ENCODE data around the gene MICAL2.

DNA sequence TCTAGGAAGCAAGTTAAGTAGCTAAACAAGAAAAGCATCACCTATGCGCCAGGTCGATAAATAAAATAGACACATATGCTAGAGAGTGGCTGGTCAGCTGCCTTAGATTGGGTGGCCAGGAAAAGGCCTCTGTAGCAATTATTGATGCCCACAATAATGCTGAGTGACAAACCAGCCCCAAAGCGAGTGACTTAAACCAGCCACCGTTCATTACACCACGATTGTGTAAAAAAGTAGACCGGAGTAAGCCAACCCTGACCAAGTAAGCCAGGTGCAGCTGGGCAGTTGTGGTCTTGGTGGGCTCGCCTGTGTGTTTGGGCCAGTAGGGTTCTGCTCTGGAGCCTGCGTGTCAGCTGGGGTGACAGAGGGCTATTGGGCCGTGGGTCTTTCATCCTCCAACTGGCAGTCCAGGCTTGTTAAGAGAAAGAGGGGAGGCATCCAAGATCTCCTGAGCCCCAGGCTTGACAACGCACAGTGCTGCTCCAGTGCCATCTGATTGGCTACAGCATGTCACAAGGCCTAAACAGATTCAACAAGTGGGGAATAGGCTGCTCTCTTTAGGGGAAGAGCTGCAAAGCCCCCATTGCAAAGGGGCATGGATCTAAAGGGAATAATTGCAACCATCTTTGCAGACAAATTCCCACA is 166.6 kb downstream of the MICAL2 start:
- TF ChIP-seq, protein P1, sequence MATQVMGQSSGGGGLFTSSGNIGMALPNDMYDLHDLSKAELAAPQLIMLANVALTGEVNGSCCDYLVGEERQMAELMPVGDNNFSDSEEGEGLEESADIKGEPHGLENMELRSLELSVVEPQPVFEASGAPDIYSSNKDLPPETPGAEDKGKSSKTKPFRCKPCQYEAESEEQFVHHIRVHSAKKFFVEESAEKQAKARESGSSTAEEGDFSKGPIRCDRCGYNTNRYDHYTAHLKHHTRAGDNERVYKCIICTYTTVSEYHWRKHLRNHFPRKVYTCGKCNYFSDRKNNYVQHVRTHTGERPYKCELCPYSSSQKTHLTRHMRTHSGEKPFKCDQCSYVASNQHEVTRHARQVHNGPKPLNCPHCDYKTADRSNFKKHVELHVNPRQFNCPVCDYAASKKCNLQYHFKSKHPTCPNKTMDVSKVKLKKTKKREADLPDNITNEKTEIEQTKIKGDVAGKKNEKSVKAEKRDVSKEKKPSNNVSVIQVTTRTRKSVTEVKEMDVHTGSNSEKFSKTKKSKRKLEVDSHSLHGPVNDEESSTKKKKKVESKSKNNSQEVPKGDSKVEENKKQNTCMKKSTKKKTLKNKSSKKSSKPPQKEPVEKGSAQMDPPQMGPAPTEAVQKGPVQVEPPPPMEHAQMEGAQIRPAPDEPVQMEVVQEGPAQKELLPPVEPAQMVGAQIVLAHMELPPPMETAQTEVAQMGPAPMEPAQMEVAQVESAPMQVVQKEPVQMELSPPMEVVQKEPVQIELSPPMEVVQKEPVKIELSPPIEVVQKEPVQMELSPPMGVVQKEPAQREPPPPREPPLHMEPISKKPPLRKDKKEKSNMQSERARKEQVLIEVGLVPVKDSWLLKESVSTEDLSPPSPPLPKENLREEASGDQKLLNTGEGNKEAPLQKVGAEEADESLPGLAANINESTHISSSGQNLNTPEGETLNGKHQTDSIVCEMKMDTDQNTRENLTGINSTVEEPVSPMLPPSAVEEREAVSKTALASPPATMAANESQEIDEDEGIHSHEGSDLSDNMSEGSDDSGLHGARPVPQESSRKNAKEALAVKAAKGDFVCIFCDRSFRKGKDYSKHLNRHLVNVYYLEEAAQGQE (IDR thresholded peaks at IDR 0.05), result no peak
- no peak for TF ChIP-seq EP300 (IDR thresholded peaks at IDR 0.05)
- TF ChIP-seq, protein P2, sequence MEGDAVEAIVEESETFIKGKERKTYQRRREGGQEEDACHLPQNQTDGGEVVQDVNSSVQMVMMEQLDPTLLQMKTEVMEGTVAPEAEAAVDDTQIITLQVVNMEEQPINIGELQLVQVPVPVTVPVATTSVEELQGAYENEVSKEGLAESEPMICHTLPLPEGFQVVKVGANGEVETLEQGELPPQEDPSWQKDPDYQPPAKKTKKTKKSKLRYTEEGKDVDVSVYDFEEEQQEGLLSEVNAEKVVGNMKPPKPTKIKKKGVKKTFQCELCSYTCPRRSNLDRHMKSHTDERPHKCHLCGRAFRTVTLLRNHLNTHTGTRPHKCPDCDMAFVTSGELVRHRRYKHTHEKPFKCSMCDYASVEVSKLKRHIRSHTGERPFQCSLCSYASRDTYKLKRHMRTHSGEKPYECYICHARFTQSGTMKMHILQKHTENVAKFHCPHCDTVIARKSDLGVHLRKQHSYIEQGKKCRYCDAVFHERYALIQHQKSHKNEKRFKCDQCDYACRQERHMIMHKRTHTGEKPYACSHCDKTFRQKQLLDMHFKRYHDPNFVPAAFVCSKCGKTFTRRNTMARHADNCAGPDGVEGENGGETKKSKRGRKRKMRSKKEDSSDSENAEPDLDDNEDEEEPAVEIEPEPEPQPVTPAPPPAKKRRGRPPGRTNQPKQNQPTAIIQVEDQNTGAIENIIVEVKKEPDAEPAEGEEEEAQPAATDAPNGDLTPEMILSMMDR (IDR thresholded peaks at IDR 0.05), result no peak
- no peak for TF ChIP-seq RAD21 (conservative IDR thresholded peaks at IDR 0.05 in 1 of 2, IDR thresholded peaks at IDR 0.05 in 1 of 2)
- no peak for TF ChIP-seq RARB (CRISPR knock-in tag; IDR thresholded peaks at IDR 0.05)
- TF ChIP-seq RCOR1 (IDR thresholded peaks at IDR 0.05; ENCODE audit: low read depth, low read length), result no peak
- no peak for TF ChIP-seq CHD2 (IDR thresholded peaks at IDR 0.05; ENCODE audit: low read length, partially characterized antibody)
- no peak for TF ChIP-seq POLR2A (IDR thresholded peaks at IDR 0.05; ENCODE audit: low read length)
- TF ChIP-seq KDM5A (IDR thresholded peaks at IDR 0.05), result no peak

All from A549 (cell line).